Activated CD4-positive, alpha-beta T cell treated with anti-CD3 and anti-CD28 coated beads, Interleukin-2, amount 10 ng/mL, durations not matched to agents 7 days and 5 days (primary cell): ENCODE data around the gene RIMS1. TPM values are rescaled to one million over a fixed set of nuclear protein-coding genes. Genes with fewer than 3 reads are reported as not detected.

Experiments used
- CTCF ChIA-PET: fragments of 350-600 bp; sonication (Branson Sonifier 250); formaldehyde crosslinking; loops from one replicate; lab custom pipeline; 2021; ENCODE audit warnings: antibody characterized with exemption; lab: Charles Lee
- POLR2A ChIA-PET: fragments of 350-600 bp; sonication (Branson Sonifier 250); formaldehyde crosslinking; loops from one replicate; lab custom pipeline; 2021; ENCODE audit warnings: antibody characterized with exemption; lab: Charles Lee
- DNase-seq: peaks from one replicate; pipeline ENCODE4 v3.0.0-alpha.2; 2020
- H3K27ac Mint-ChIP-seq: one replicate; pipeline ENCODE4 v1.8.0; 2021; ENCODE audit warnings: mild to moderate bottlenecking, moderate library complexity, mixed read lengths
- H3K27me3 Mint-ChIP-seq: one replicate; pipeline ENCODE4 v1.8.0; 2021; ENCODE audit warnings: mixed read lengths
- H3K36me3 Mint-ChIP-seq: one replicate; pipeline ENCODE4 v1.8.0; 2021; ENCODE audit warnings: low read depth, mixed read lengths
- H3K4me1 Mint-ChIP-seq: one replicate; pipeline ENCODE4 v1.8.0; 2021; ENCODE audit warnings: mixed read lengths
- H3K4me3 Mint-ChIP-seq: one replicate; pipeline ENCODE4 v1.8.0; 2021; ENCODE audit warnings: mild to moderate bottlenecking, moderate library complexity, mixed read lengths
- H3K9me3 Mint-ChIP-seq: one replicate; pipeline ENCODE4 v1.8.0; 2021; ENCODE audit warnings: mixed read lengths
- total RNA-seq, 2 experiments: library from RNA; stranded (reverse); gene quantifications; one replicate each; pipeline ENCODE4 v1.2.3, GENCODE V29; 2021

RIMS1 gene, protein sequence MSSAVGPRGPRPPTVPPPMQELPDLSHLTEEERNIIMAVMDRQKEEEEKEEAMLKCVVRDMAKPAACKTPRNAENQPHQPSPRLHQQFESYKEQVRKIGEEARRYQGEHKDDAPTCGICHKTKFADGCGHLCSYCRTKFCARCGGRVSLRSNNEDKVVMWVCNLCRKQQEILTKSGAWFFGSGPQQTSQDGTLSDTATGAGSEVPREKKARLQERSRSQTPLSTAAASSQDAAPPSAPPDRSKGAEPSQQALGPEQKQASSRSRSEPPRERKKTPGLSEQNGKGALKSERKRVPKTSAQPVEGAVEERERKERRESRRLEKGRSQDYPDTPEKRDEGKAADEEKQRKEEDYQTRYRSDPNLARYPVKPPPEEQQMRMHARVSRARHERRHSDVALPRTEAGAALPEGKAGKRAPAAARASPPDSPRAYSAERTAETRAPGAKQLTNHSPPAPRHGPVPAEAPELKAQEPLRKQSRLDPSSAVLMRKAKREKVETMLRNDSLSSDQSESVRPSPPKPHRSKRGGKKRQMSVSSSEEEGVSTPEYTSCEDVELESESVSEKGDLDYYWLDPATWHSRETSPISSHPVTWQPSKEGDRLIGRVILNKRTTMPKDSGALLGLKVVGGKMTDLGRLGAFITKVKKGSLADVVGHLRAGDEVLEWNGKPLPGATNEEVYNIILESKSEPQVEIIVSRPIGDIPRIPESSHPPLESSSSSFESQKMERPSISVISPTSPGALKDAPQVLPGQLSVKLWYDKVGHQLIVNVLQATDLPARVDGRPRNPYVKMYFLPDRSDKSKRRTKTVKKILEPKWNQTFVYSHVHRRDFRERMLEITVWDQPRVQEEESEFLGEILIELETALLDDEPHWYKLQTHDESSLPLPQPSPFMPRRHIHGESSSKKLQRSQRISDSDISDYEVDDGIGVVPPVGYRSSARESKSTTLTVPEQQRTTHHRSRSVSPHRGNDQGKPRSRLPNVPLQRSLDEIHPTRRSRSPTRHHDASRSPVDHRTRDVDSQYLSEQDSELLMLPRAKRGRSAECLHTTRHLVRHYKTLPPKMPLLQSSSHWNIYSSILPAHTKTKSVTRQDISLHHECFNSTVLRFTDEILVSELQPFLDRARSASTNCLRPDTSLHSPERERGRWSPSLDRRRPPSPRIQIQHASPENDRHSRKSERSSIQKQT (N-terminal part only)
- not detected for total RNA-seq

- H3K9me3 Mint-ChIP-seq, result no peaks in the 10 kb centered on the region
- H3K4me1 Mint-ChIP-seq, result peaks cover 4% of the 10 kb centered on the region
- CTCF ChIA-PET, result no interaction called here
- no peak within 1 kb of the TSS for H3K27ac Mint-ChIP-seq
- no peak within 1 kb of the TSS for H3K4me3 Mint-ChIP-seq
- POLR2A ChIA-PET, result no interaction called here
- DNase-seq, result no peak
- no peaks in the 10 kb centered on the region for H3K36me3 Mint-ChIP-seq
- H3K27me3 Mint-ChIP-seq, result peaks cover 21% of the 10 kb centered on the region
Measured at GRCh38 chr6:71886184-71887005, at the start of gene RIMS1. Gene RIMS1 (plus strand): TSS chr6:71886550. CDS start chr6:71887024, 474 bp downstream.

DNA sequence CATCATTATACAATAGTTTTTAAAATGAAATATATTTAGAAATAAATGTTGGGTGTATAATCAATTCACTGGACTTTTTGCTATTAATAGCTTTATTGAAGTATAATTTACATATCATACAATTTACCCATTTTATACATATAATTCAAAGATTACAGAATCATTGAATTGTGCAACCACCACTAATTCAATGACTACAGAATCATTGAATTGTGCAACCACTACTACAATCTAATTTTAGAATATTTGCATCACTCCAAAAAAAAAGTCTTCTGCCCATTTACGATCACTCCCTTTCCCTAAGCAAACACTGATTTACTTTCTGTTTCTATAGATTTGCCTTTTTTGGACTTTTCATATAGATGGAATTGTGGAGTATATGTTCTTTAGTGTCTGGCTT, 35.1 kb upstream of the RIMS1 start:
- H3K4me3 Mint-ChIP-seq, result no peak overlapping the region
- CTCF ChIA-PET, result no interaction called here
- H3K27me3 Mint-ChIP-seq, result no peaks in the 10 kb centered on the region
- H3K36me3 Mint-ChIP-seq, result no peaks in the 10 kb centered on the region
- H3K4me1 Mint-ChIP-seq, result no peaks in the 10 kb centered on the region
- H3K9me3 Mint-ChIP-seq, result no peaks in the 10 kb centered on the region
- POLR2A ChIA-PET, result no interaction called here
- H3K27ac Mint-ChIP-seq, result no peak overlapping the region
- DNase-seq, result no peak

- no peak overlapping the region for H3K27ac Mint-ChIP-seq
- POLR2A ChIA-PET, result no interaction called here
- no peaks in the 10 kb centered on the region for H3K36me3 Mint-ChIP-seq
- CTCF ChIA-PET, result no interaction called here
- no peaks in the 10 kb centered on the region for H3K9me3 Mint-ChIP-seq
- no peak overlapping the region for H3K4me3 Mint-ChIP-seq
- no peak for DNase-seq
- no peaks in the 10 kb centered on the region for H3K27me3 Mint-ChIP-seq
- no peaks in the 10 kb centered on the region for H3K4me1 Mint-ChIP-seq
Measured at GRCh38 chr6:71852948-71853347, 33.4 kb upstream of the RIMS1 start.

- H3K27ac Mint-ChIP-seq, result no peak overlapping the region
- POLR2A ChIA-PET, result no interaction called here
- no peak for DNase-seq
- H3K9me3 Mint-ChIP-seq, result no peaks in the 10 kb centered on the region
- no peak overlapping the region for H3K4me3 Mint-ChIP-seq
- H3K27me3 Mint-ChIP-seq, result no peaks in the 10 kb centered on the region
- no peaks in the 10 kb centered on the region for H3K4me1 Mint-ChIP-seq
- no peaks in the 10 kb centered on the region for H3K36me3 Mint-ChIP-seq
- CTCF ChIA-PET, result no interaction called here
Measured at GRCh38 chr6:71855406-71855805, 30.9 kb upstream of the RIMS1 start.

GRCh38 chr6:71879016-71879415, 7.3 kb upstream of the RIMS1 start:
- no peaks in the 10 kb centered on the region for H3K36me3 Mint-ChIP-seq
- CTCF ChIA-PET, result no interaction called here

DNA sequence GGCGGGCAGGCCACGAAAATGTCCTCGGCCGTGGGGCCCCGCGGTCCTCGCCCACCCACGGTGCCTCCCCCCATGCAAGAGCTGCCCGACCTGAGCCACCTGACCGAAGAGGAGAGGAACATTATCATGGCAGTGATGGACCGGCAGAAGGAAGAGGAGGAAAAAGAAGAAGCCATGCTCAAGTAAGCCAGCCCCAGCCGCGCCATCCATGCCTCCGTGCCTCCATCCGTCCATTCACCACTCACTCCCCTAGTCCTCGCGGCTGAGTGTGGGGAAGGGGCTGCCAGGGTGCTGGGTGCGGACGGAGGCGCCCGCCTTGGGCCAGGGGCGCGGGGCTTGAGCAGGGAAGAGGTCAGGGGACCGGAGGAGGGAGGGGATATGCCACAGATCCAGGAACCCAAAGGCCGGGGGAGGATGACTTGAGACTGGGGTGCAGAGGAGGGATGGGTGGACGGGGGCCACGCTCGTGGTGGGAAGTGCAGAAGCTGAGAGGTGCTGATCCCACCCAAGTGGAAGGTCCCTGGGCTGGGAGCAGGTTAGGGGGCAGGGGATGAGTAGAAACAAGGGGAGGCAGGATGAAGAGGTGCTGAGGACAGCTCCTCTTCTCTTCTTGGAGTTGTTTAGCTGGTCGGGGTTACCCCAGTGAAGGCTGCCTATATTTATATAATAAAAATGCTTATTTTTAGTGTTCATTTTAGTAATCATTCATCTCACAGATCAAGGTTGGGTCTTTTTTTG, 825 bp downstream of the RIMS1 start:
- no peak for DNase-seq
- Mint-ChIP-seq H3K4me1 (peaks cover 4% of the 10 kb centered on the region), H3K4me3 (no peak overlapping the region), H3K36me3 (no peaks in the 10 kb centered on the region), H3K27ac (no peak overlapping the region), H3K9me3 (no peaks in the 10 kb centered on the region), H3K27me3 (peaks cover 21% of the 10 kb centered on the region)
- CTCF ChIA-PET, result no interaction called here
- POLR2A ChIA-PET, result no interaction called here

More at GRCh38 chr6:71879016-71879415, 7.3 kb upstream of the RIMS1 start:
- H3K4me3 Mint-ChIP-seq, result no peak overlapping the region
- H3K9me3 Mint-ChIP-seq, result no peaks in the 10 kb centered on the region
- H3K4me1 Mint-ChIP-seq, result no peaks in the 10 kb centered on the region
- H3K27me3 Mint-ChIP-seq, result no peaks in the 10 kb centered on the region
- no peak overlapping the region for H3K27ac Mint-ChIP-seq
- POLR2A ChIA-PET, result no interaction called here
- DNase-seq, result no peak

DNA sequence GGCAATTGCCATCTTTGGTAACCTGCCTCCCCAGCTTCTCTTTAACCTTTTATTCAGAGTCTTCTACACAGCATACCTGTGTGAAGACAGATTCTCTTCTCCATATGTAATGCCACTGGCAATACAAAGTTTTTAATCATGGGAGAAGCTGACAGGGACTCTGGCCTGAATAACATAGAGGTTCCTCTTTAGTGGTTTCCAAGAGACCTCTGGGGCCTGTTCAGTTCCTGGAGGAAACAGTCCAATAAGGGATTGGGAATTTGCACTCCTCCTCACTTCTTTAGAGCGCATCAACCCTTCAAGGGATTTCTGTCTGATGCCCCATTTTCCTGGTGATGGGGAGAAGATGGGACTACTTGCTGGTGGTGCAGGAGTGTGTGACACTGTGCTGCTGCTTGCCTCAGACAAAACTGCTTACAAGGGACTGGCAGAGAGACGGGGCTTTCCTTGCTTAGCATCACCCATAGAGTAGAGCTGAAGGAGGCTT, 1.4 kb downstream of the RIMS1 start:
- no peak for DNase-seq

GRCh38 chr6:71888756-71889340, 2.5 kb downstream of the RIMS1 start:
- Mint-ChIP-seq H3K9me3 (no peaks in the 10 kb centered on the region), H3K27ac (no peak overlapping the region), H3K27me3 (peaks cover 21% of the 10 kb centered on the region), H3K4me1 (peaks cover 4% of the 10 kb centered on the region), H3K4me3 (no peak overlapping the region), H3K36me3 (no peaks in the 10 kb centered on the region)
- ChIA-PET POLR2A (no interaction called here), CTCF (no interaction called here)
- DNase-seq, result no peak

More for the DNA sequence above, 1.4 kb downstream of the RIMS1 start:
- no peaks in the 10 kb centered on the region for H3K36me3 Mint-ChIP-seq
- peaks cover 4% of the 10 kb centered on the region for H3K4me1 Mint-ChIP-seq
- H3K4me3 Mint-ChIP-seq, result no peak overlapping the region
- peaks cover 21% of the 10 kb centered on the region for H3K27me3 Mint-ChIP-seq
- ChIA-PET POLR2A (no interaction called here), CTCF (no interaction called here)
- H3K27ac Mint-ChIP-seq, result no peak overlapping the region
- H3K9me3 Mint-ChIP-seq, result no peaks in the 10 kb centered on the region

GRCh38 chr6:71889366-71889765, 3.0 kb downstream of the RIMS1 start:
- Mint-ChIP-seq H3K27me3 (peaks cover 21% of the 10 kb centered on the region), H3K4me3 (no peak overlapping the region), H3K4me1 (peaks cover 4% of the 10 kb centered on the region), H3K27ac (no peak overlapping the region), H3K9me3 (no peaks in the 10 kb centered on the region), H3K36me3 (no peaks in the 10 kb centered on the region)
- POLR2A ChIA-PET, result no interaction called here
- CTCF ChIA-PET, result no interaction called here
- no peak for DNase-seq

- Mint-ChIP-seq H3K4me3 (no peak overlapping the region), H3K9me3 (no peaks in the 10 kb centered on the region), H3K36me3 (no peaks in the 10 kb centered on the region), H3K27me3 (no peaks in the 10 kb centered on the region), H3K4me1 (no peaks in the 10 kb centered on the region), H3K27ac (no peak overlapping the region)
- DNase-seq, result no peak
- ChIA-PET POLR2A (no interaction called here), CTCF (no interaction called here)
Measured at GRCh38 chr6:71892641-71893040, 6.3 kb downstream of the RIMS1 start.

GRCh38 chr6:71900642-71901041, 14.3 kb downstream of the RIMS1 start:
- Mint-ChIP-seq H3K27ac (no peak overlapping the region), H3K4me1 (no peaks in the 10 kb centered on the region), H3K36me3 (no peaks in the 10 kb centered on the region), H3K4me3 (no peak overlapping the region), H3K9me3 (no peaks in the 10 kb centered on the region), H3K27me3 (no peaks in the 10 kb centered on the region)
- CTCF ChIA-PET, result no interaction called here
- POLR2A ChIA-PET, result no interaction called here
- DNase-seq, result no peak
